GM12891 (cell line): ENCODE measurements around the gene INTS7.

Experiments
- POLR2A ChIP-seq: IDR thresholded peaks from 2 replicates; pipeline ENCODE4 v1.6.1; 2011; ENCODE audit warnings: low read depth, low read length, control low read depth
- SPI1 ChIP-seq: IDR thresholded peaks from 2 replicates; pipeline ENCODE4 v1.6.1; 2011; ENCODE audit warnings: low read depth, low read length, control low read depth

GRCh38 chr1:212007886-212008285 is 27.5 kb downstream of the INTS7 start:
- TF ChIP-seq POLR2A (no peak), SPI1 (no peak)
